HepG2 (cell line): ENCODE measurements around the gene PLXDC2. TPM values are rescaled to one million over a fixed set of nuclear protein-coding genes. Genes with fewer than 3 reads are reported as not detected.

Source experiments
- ATAC-seq: fragments of 200-7000 bp; cut with Tn5 transposase; 3 replicates; pipeline ENCODE4 v1.9.1; 2020; ENCODE audit warnings: mild to moderate bottlenecking, moderate library complexity
- BruUV-seq: library from RNA; stranded (reverse); fragments of 400-500 nt; replicated peaks from 2 replicates; lab custom pipeline; 2021; lab: Mats Ljungman, UMichigan
- CTCF ChIA-PET: fragments of 300-600 bp; formaldehyde crosslinking; extraction: SDS; loops from one replicate; lab custom pipeline; 2021; ENCODE audit warnings: low total read pairs, inconsistent platforms, low intra/inter-chr PET ratio; lab: Yijun Ruan, JAX
- POLR2A ChIA-PET: fragments of 350-600 bp; sonication (Branson Sonifier 250); formaldehyde crosslinking; loops from one replicate; lab custom pipeline; 2020; ENCODE audit warnings: antibody characterized with exemption, inconsistent platforms; lab: Yijun Ruan, JAX
- DNase-seq: peaks from one replicate; pipeline ENCODE4 v3.0.0-alpha.2; 2015; ENCODE audit warnings: low spot score
- FAIRE-seq: peaks from 3 replicates; lab custom pipeline; 2011; peaks lifted over from hg19 to GRCh38; lab: Jason Lieb, UNC
- H2AFZ ChIP-seq: one replicate; pipeline ENCODE4 v1.6.1; 2011; ENCODE audit warnings: low read length, inconsistent platforms
- H3K27ac ChIP-seq: fragments of 300-600 bp; 3 replicates; pipeline ENCODE4 v1.8.0; 2011; ENCODE audit warnings: mixed run types, mild to moderate bottlenecking, mixed read lengths, low read length, inconsistent platforms; ENCODE audit not compliant: insufficient read depth; ENCODE audit errors: extremely low read length
- H3K27me3 ChIP-seq, 2 experiments: fragments of 200-600 bp in 1 of 2; 2 replicates in 1 of 2; 3 replicates in 1 of 2; pipeline versions ENCODE4 v1.6.0 to v1.8.0; 2011; ENCODE audit warnings: low read length in 2 of 2, mild to moderate bottlenecking in 2 of 2, moderate library complexity in 2 of 2, inconsistent platforms in 1 of 2; ENCODE audit not compliant: insufficient read depth in 2 of 2, control insufficient read depth in 1 of 2
- H3K36me3 ChIP-seq, 2 experiments: fragments of 200-600 bp in 1 of 2; replicated peaks in 1 of 2; 2 replicates in 1 of 2; 3 replicates in 1 of 2; pipeline versions ENCODE4 v1.5.1 to v1.8.0; 2011; ENCODE audit warnings: low read length in 2 of 2, inconsistent platforms in 1 of 2; ENCODE audit not compliant: insufficient read depth in 2 of 2, control insufficient read depth in 1 of 2
- H3K4me1 ChIP-seq: 2 replicates; pipeline ENCODE4 v1.5.1; 2012; ENCODE audit warnings: low read length, inconsistent platforms; ENCODE audit not compliant: insufficient read depth
- H3K4me2 ChIP-seq: 2 replicates; pipeline ENCODE4 v1.6.0; 2011; ENCODE audit warnings: low read depth, low read length, inconsistent platforms
- H3K4me3 ChIP-seq, 3 experiments: fragments of 200-600 bp in 1 of 3; sonication (generic), shearing (Covaris generic) in 1 of 3; replicated peaks in 1 of 3; 2 replicates each; pipeline ENCODE4 v1.5.1; 2011 to 2016; ENCODE audit warnings: low read length in 3 of 3, inconsistent platforms in 2 of 3, low read depth in 2 of 3, mild to moderate bottlenecking in 2 of 3, control low read depth in 1 of 3, mixed read lengths in 1 of 3; ENCODE audit not compliant: insufficient read depth in 1 of 3
- H3K79me2 ChIP-seq: one replicate; pipeline ENCODE4 v1.6.1; 2011; ENCODE audit warnings: low read length, inconsistent platforms; ENCODE audit not compliant: insufficient read depth
- H3K9ac ChIP-seq: 2 replicates; pipeline ENCODE4 v1.6.0; 2011; ENCODE audit warnings: mild to moderate bottlenecking, low read depth, low read length, inconsistent platforms; ENCODE audit not compliant: insufficient read depth
- H3K9me3 ChIP-seq: 2 replicates; pipeline ENCODE4 v1.5.1; 2012; ENCODE audit warnings: mild to moderate bottlenecking, low read length
- H4K20me1 ChIP-seq: 2 replicates; pipeline ENCODE4 v1.6.0; 2011; ENCODE audit warnings: inconsistent platforms, mild to moderate bottlenecking, low read length, moderate library complexity; ENCODE audit not compliant: insufficient read depth
- BRCA1 ChIP-seq: sonication (generic); formaldehyde crosslinking; IDR thresholded peaks from 2 replicates; pipeline ENCODE4 v1.4.0; 2020; ENCODE audit warnings: missing genetic modification reagents
- FOXA3 ChIP-seq: IDR thresholded peaks from 2 replicates; pipeline ENCODE4 v1.6.1; 2016; ENCODE audit warnings: missing genetic modification reagents, missing compliant biosample characterization
- FOXJ3 ChIP-seq: sonication (generic); formaldehyde crosslinking; IDR thresholded peaks from 2 replicates; pipeline ENCODE4 v1.4.0; 2020; ENCODE audit warnings: missing genetic modification reagents, mild to moderate bottlenecking, borderline replicate concordance
- FOXK1 ChIP-seq: sonication (generic); formaldehyde crosslinking; IDR thresholded peaks from 2 replicates; pipeline ENCODE4 v1.4.0; 2020; ENCODE audit warnings: low read depth, missing genetic modification reagents, borderline replicate concordance
- IRX3 ChIP-seq: sonication (generic); formaldehyde crosslinking; IDR thresholded peaks from 2 replicates; pipeline ENCODE4 v1.8.1; 2023; ENCODE audit warnings: mild to moderate bottlenecking, low read depth, missing genetic modification reagents, borderline replicate concordance
- MED13 ChIP-seq: sonication (generic); formaldehyde crosslinking; IDR thresholded peaks from 2 replicates; pipeline ENCODE4 v1.5.0; 2020; ENCODE audit warnings: missing genetic modification reagents
- ZNF556 ChIP-seq: sonication (generic); formaldehyde crosslinking; IDR thresholded peaks from 2 replicates; pipeline ENCODE4 v1.4.0; 2020; ENCODE audit warnings: mild to moderate bottlenecking, missing genetic modification reagents, borderline replicate concordance
- ZNF570 ChIP-seq: sonication (generic); formaldehyde crosslinking; IDR thresholded peaks from 2 replicates; pipeline ENCODE4 v1.4.0; 2020; ENCODE audit warnings: mild to moderate bottlenecking, missing genetic modification reagents, borderline replicate concordance
- ZNF577 ChIP-seq: sonication (generic); formaldehyde crosslinking; IDR thresholded peaks from 2 replicates; pipeline ENCODE4 v1.4.0; 2020; ENCODE audit warnings: mild to moderate bottlenecking, low read depth, missing genetic modification reagents, borderline replicate concordance
- ZNF713 ChIP-seq: sonication (generic); formaldehyde crosslinking; IDR thresholded peaks from 2 replicates; pipeline ENCODE4 v1.4.0; 2020; ENCODE audit warnings: mild to moderate bottlenecking, missing genetic modification reagents
- WGBS: methylation state at CpG from one replicate; pipeline ENCODE4 v1.1.6; 2017; ENCODE audit warnings: low lambda C conversion rate; 5-methylcytosine and 5-hydroxymethylcytosine counted together
- in situ Hi-C: cut with HindIII; loops from 2 replicates; pipeline ENCODE4 v1.10.0; 2017; ENCODE audit warnings: low pct_unique_long_range_greater_than_20kb; ENCODE audit not compliant: extremely low pct_ligation_motif_present
- intact Hi-C: fragments of 100-400 bp; cut with micrococcal nuclease; formaldehyde crosslinking; loops from one replicate; pipeline ENCODE4 v1.10.0; 2022; ENCODE audit not compliant: unreplicated experiment
- polyA plus RNA-seq, 8 experiments: library from polyadenylated mRNA; depleted of rRNA in 3 of 8; stranded (reverse) in 7 of 8; unstranded in 1 of 8; fragments of >200 nt; fragmentation: Illumina TruSeq in 4 of 8; extraction: Trizol in 4 of 8; gene quantifications; 2 replicates each; pipeline versions ENCODE4 v1.2.1 to v1.2.3, GENCODE V29; 2011 to 2016; ENCODE audit warnings: low read depth in 4 of 8, missing spikeins in 1 of 8, mixed read lengths in 1 of 8; ENCODE audit not compliant: insufficient read depth in 1 of 8
- total RNA-seq, 5 experiments: library from RNA; depleted of rRNA; stranded (reverse); fragments of >200 nt; fragmentation: Illumina TruSeq; extraction: Trizol; gene quantifications; 2 replicates each; pipeline ENCODE4 v1.2.3, GENCODE V29; 2016; ENCODE audit warnings: low read depth in 1 of 5
- TF ChIP-seq, protein P1 (sequence below): sonication (generic); formaldehyde crosslinking; IDR thresholded peaks from 2 replicates; pipeline ENCODE4 v1.4.0; 2020; ENCODE audit warnings: mild to moderate bottlenecking, low read depth, missing genetic modification reagents
- TF ChIP-seq, protein P2 (sequence below): sonication (generic); formaldehyde crosslinking; IDR thresholded peaks from 2 replicates; pipeline ENCODE4 v1.4.0; 2020; ENCODE audit warnings: mild to moderate bottlenecking, missing genetic modification reagents

The PLXDC2 gene
- total and polyA plus RNA-seq, 2 of the 13 experiments (the other 11 are each of a cell fraction or from before 2014, with no cell fraction given), result 2.1 to 2.4 TPM

GRCh38 chr10:20109613-20110012, 293.4 kb downstream of the PLXDC2 start:
- no peaks in the 10 kb centered on the region for H3K36me3 ChIP-seq
- H3K9ac ChIP-seq, result no peak overlapping the region
- H4K20me1 ChIP-seq, result no peaks in the 10 kb centered on the region
- FAIRE-seq, result no peak
- no peak for DNase-seq
- in situ Hi-C loops (no loop called here), intact Hi-C loops (no loop called here)
- no peak overlapping the region for H2AFZ ChIP-seq
- H3K4me2 ChIP-seq, result no peak overlapping the region
- H3K27ac ChIP-seq, result no peak overlapping the region
- ChIA-PET CTCF (no interaction called here), POLR2A (no interaction called here)
- H3K79me2 ChIP-seq, result no peaks in the 10 kb centered on the region
- no TSS peak for BruUV-seq
- no peak overlapping the region for H3K4me3 ChIP-seq
- WGBS, result 39% methylated on average over 4 of the region's 4 CpGs
- H3K9me3 ChIP-seq, result no peaks in the 10 kb centered on the region
- TF ChIP-seq ZNF577 (CRISPR knock-in tag) (no peak), IRX3 (CRISPR knock-in tag) (no peak), ZNF556 (CRISPR knock-in tag) (no peak), FOXJ3 (no peak), MED13 (CRISPR knock-in tag) (no peak), ZNF713 (CRISPR knock-in tag) (no peak), FOXA3 (CRISPR knock-in tag) (no peak), ZNF570 (CRISPR knock-in tag) (no peak), BRCA1 (CRISPR knock-in tag) (no peak), FOXK1 (CRISPR knock-in tag) (no peak)
- TF ChIP-seq, protein P1, sequence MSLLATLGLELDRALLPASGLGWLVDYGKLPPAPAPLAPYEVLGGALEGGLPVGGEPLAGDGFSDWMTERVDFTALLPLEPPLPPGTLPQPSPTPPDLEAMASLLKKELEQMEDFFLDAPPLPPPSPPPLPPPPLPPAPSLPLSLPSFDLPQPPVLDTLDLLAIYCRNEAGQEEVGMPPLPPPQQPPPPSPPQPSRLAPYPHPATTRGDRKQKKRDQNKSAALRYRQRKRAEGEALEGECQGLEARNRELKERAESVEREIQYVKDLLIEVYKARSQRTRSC, result no peak
- TF ChIP-seq, protein P2, sequence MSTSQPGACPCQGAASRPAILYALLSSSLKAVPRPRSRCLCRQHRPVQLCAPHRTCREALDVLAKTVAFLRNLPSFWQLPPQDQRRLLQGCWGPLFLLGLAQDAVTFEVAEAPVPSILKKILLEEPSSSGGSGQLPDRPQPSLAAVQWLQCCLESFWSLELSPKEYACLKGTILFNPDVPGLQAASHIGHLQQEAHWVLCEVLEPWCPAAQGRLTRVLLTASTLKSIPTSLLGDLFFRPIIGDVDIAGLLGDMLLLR, result no peak
- H3K4me1 ChIP-seq, result peaks cover 10% of the 10 kb centered on the region; the same call in 1 of the 2 replicates
- ATAC-seq, result no peak
- no peaks in the 10 kb centered on the region for H3K27me3 ChIP-seq
